A549 treated with CpdA at 1 μM for 4 hours (cell line): ENCODE results near the gene IDI1. TPM values are rescaled to one million over a fixed set of nuclear protein-coding genes. Genes with fewer than 3 reads are reported as not detected.

Experiments used
- total RNA-seq: library from RNA; stranded (reverse); fragments of 200-300 nt; extraction: Qiagen RNA extraction; gene quantifications from 5 replicates; pipeline ENCODE4 v1.2.3, GENCODE V29; 2022; ENCODE audit warnings: low read depth

Gene IDI1
- 28.5 to 31.3 TPM (median 29.7 TPM) in 5 replicates for total RNA-seq

DNA sequence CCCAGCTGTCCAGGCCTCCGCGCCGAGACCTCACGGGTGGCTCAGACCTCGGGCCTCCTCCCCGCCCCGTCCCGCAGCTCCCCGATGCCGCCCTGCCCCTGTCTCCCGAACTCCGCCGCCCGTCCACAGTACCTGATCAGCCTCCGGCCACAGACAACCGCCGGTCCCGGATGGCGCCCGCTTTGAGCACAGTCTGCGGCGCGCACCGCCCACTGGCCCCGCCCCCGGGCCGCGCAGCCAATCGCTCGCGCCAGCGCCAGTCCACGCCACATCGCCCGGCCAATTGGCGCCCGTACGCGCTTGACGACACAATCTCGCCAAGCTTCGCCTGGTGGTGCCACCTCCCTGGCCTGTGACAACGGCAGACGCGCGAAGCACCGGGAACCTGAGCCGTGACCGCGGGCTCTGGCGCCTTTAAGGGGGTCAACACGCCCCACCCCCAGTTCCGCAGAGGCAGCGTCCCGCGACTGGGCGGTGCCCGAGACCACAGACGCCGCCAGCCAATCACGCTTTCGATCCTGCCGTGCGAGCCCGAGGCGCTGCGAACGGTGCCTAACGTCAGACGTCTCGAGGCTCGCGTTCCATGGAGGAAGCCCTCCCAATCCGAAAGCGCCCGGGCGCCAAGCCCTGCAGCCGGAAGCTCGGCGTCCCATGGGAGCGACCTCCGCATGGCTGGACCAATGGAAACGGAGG, at the start of gene IDI1:
Gene IDI1 (minus strand): TSS at position 388 of the 693 bp plus-strand sequence. CDS start 116 bp downstream, at position 272.

DNA sequence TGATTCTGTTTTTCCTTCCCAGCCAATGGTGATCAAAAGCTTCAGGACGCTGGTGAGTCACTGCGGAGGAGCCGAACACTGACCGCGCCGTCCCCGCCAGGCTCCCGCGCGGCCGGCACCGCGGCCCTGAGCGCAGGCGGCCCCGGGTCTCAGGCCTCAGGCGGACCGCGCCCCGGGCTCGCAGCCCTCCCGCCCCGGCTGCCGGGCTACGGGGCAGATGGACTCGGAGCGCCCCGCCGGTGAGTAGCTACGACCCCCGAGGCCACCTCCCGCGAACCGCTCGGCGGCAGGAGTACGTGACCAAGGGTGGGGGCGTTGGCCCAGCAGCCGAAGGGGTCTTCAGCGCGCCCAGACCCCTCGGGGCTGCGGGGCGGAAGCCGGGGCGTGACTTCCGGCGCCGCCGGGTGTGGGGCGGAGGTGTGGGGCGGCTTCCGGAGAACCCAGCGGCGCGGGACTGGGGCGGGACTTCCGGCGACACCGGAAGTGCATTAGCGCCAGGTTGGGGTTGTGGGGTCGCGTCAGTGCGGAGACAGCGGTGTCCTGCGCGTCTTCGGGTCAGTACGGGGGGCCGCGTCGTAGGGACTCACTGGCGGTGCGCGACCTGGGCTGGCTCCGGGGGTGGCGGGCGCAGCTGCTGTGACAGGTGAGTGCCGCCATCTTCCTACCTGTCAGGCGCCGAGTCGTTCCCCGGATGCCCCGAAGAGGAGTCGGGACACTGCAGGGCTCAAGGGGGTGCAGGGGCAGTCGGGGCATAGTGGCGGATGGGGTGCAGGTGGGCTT, 7.6 kb upstream of the IDI1 start, which contains the start of gene WDR37:
Gene WDR37 (plus strand): TSS at position 60 of the 780 bp plus-strand sequence. CDS start 15,771 bp downstream, outside the sequence.

DNA sequence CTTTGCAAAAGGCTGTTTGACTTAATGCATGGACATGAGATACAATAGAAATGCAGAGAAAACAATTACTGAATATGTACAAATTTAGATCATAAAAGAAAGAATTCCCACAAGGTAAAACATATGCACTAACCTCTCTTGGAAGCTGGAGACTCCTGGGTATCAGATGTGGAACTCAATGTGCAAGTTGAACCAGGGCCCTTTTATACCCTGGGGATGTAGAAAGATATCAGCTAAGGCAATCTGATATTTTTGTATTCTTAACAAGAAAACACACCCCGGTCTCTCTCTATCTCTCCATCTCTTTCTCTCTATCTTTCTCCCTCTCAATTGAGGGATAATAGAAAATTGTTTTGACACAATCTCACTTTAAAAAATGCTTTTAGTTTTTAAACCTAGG, 23.2 kb downstream of the IDI1 start, which contains the start of gene IDI2:
Gene IDI2 (minus strand): TSS at position 177 of the 400 bp plus-strand sequence. CDS start 1,136 bp downstream, outside the sequence.

Other genes with a start within 250 kb of the IDI1 start
- gene LARP4B, start 117.4 kb downstream of the IDI1 start, total RNA-seq, result 31.3 to 41.8 TPM (median 34.5 TPM) in 5 replicates
- gene GTPBP4, start 60.7 kb downstream of the IDI1 start, total RNA-seq, result 92.4 to 133 TPM (median 102 TPM) in 5 replicates
- gene IDI2, start 23.3 kb downstream of the IDI1 start, total RNA-seq, result 0.13 TPM in 1 of 5 replicates, not detected in the others
- gene WDR37, start 7.3 kb upstream of the IDI1 start, total RNA-seq, result 7.5 to 8.7 TPM (median 8.1 TPM) in 5 replicates